Stimulated activated CD4-positive, alpha-beta T cell treated with anti-CD3 and anti-CD28 coated beads, TNF-alpha, amount 100 ng/mL, for 24 hours (primary cell): ENCODE data around the gene TSPAN9.

ENCODE experiments used
- DNase-seq, 3 experiments: peaks; one replicate each; pipeline ENCODE4 v3.0.0-alpha.2; 2020; ENCODE audit warnings: low read depth in 3 of 3

TSPAN9 gene

GRCh38 chr12:3295646-3296408 is 218.6 kb downstream of the TSPAN9 start:
- DNase-seq, result no peak

DNA sequence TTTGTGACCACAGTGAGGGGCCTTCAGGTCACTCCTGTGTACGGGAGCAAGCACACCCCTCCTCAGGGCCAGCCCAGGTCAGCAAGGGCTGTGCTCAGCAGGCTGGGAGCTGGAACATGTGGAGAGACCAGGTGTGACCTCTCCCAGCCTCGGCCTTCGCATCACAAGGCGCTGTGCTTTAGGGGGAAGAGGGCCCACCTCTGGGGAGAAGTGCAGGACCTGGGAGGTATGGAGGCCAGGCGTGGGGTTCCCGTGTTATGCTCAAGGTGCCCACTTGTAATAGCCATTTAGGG is 219.2 kb downstream of the TSPAN9 start:
- no peak for DNase-seq

- no peak for DNase-seq
These were observed 221.4 kb downstream of the TSPAN9 start for GRCh38 chr12:3298603-3299002.

- DNase-seq, result peak; percentile 54 to 81 (median 61)
These were observed 223.0 kb downstream of the TSPAN9 start for GRCh38 chr12:3299929-3300832.

DNA sequence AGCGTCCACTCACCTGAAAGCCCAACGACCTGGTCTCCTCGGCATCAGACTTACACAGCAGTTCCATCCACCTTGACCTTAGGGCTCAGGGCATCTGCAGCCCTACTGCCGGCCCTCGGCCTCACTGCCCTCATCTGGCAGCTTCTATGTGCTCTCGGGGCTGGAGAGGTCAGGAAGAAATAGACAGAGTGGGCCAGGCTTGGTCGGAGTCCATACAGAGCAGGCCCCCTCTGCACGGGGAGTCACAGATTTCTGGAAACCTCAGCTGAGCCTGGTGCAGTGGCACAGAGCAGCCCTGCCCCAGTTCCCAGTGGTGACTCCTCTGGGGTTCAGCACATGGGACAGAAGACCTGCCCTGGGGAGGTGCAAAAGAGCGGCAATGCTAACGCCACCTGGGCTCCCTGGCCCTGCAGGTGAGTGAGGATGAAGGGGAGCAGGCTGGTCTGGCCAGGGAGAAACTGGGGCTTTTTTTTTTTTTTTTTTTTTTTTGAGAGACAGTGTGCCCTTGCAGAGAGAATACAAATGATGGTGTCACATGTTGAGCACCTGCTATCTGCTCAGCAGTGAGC is 223.7 kb downstream of the TSPAN9 start:
- no peak for DNase-seq

DNA sequence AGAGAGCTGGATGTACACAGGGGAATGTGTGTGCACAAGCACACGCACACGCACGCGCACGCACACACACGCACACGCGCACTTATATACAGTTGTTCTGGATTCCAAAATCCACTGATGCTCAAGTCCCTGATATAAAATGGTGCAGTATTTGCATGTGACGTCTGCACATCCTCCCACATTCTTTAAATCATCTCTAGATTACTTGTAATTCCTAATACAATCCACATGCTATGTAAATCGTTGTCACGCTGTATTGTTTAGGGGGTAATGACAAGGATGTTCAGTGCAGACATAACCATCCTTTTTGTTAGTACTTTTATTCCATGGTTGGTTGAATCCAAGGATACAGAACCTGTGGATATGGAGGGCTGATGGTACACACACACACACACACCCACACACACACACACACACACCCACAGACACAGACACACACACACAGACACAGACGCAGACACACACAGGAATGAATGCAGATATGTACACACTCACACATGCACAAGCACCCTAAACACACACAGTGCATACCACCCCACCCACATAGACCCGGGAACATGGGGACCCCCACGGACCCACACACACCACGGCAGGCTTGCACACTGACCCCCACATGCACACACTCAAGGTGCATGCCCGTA is 225.3 kb downstream of the TSPAN9 start:
- no peak for DNase-seq

- DNase-seq, result no peak
These were observed 226.4 kb downstream of the TSPAN9 start for GRCh38 chr12:3303410-3304136.

DNA sequence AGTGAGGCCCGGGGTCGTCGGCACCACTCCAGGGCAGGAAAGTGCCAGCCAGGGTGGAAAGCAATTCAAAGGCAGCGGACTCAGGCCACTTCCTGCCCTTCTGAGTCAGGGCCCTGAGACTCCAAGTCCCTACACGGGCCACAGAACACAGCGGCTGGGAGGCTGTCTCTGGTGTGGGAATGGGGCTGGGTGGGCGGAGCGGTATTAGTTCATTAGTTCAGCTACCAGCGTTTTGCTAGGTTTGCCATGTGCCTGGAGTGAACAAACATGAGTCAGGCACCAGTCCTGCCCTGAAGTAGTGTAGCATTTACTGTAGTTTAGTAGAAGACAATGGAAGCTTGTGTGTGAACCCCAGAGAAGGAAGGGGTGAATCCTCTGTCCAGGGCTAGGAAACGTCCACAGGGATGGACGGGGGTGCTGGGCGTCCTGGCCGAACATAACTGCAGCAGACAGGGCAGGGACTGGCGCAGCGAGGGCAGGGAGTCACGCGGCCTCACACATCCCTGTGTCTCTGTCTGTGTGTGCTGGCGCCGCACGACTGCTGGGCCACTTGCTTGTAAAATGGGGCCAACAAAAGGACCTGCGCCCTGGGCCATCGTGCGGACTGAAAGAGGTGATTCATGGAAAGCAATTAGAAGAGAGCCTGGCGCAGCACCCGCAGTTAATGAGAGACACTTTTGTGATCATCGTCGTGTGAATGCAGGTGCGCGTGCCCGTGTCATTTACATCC is 227.4 kb downstream of the TSPAN9 start:
- DNase-seq, result no peak

GRCh38 chr12:3305464-3305863 is 228.3 kb downstream of the TSPAN9 start:
- no peak for DNase-seq

GRCh38 chr12:3305904-3306619 is 228.9 kb downstream of the TSPAN9 start:
- DNase-seq, result no peak

- DNase-seq, result no peak
These were observed 230.2 kb downstream of the TSPAN9 start for GRCh38 chr12:3307389-3307788.

- DNase-seq, result no peak
These were observed 230.9 kb downstream of the TSPAN9 start for GRCh38 chr12:3308063-3308462.

- DNase-seq, result no peak
These were observed 231.4 kb downstream of the TSPAN9 start for GRCh38 chr12:3308609-3309008.

DNA sequence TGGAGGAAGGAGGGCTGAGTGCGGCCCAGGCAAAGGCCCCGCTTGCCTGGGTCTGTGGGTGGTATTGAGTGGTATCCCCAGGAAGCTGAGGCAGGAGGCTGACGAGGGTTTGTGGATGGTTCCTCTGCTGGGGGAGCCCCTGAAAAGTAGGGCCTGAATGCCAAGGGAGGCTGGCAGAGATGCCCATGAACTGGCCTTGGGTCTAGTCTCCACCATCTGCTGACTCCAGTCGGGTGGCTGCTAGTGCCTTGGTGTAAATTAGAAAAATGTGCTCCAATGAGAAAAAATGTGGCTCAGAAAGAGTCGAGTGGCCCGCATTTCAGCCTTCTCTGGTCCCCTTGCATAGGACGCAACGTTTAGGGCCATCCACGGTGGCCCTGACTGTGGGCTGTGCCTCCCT is 232.6 kb downstream of the TSPAN9 start:
- no peak for DNase-seq

DNA sequence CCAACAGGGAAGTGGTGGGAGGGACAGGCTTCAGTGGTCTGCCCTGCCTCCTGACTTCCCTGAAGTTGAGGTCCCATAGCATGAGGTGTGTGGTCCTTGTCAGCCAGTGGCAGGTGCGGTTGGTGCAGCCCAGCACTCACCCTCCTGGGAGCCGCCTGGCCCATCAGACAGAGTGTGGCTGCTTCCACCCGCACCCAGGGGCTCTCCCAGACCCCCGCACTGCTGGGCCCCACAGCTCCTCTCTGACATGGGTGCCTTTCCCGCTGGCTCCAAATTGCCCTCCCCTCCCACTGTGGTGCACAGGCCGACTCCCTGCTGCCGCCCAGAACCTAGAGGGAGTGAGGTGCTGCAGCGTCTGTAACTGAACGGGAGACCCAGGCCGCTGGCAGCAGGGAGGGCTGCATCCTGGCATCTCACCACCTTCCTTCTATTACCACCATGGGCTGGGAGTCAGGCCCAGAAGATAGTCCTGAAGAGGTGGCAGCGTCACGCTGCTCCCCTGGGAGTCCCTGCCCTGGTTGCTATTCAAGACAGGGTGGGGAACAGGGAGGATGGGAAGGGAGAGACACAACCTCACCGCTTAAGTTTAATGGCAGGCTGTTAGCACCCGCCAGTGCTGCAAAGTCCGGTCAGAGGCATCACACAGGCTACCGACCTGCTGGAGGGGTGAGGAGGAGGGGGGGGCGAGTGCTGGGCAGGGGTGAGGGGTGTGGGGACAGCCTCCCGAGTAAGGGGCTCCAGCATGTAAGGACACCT is 233.3 kb downstream of the TSPAN9 start:
- DNase-seq, result no peak

DNA sequence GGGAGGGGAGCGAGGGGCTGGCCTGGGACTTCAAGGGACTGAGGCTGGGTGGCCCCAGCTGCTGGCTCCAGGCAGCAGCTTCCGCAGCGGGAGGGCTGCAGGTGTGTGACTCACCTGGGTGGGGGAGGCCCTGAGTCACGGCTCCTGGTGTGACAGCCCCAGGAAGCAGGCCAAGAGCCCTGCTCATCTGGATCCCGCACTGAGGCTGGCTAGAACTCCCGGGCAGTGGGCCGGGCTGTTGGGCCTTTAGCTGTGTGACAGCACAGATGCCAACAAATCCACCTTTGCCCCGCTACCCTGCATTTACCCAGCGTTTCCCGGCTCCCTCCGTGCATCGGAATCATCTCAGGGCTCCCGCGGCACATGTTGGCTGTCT is 233.8 kb downstream of the TSPAN9 start:
- DNase-seq, result no peak

DNA sequence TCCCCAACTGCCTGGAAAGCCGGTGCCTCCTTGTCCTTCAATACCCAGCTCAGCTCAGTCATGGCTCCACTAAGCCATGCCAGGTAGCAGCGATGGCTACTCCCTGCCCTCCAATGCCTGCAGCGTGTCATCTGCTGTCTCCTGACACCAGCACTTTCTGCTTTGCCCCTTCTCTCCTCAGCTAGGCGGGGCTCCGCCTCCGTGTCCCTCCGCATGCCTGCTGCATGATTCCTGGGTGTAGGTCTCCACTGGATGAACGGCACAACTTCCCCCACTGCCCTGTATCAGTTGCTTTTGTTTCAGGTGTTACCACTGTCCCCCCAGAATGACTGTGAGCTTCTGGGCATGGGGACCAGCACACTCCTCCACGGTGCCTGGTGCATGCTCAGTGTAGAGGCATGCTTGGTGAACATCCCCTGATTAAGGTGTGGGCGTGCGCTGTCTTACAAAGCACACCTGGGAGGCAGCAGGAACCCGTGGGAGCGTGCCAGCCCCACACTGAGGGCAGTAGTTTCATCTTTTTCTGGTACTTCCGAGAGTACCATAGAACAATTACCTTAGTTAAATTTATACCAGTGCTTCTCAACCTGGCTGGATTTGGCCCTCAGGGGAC is 234.4 kb downstream of the TSPAN9 start:
- DNase-seq, result no peak

GRCh38 chr12:3313066-3313465 is 235.9 kb downstream of the TSPAN9 start:
- no peak for DNase-seq
